H1 (cell line): ENCODE results near the gene RGS6.

ENCODE experiments used
- CTBP2 ChIP-seq: IDR thresholded peaks from 2 replicates; pipeline ENCODE4 v1.7.0; 2011; ENCODE audit warnings: borderline replicate concordance, mild to moderate bottlenecking, moderate library complexity, mixed read lengths, low read length; ENCODE audit not compliant: insufficient read depth, insufficient read length
- GTF2F1 ChIP-seq: IDR thresholded peaks from 2 replicates; pipeline ENCODE4 v1.6.1; 2012; ENCODE audit warnings: low read depth, low read length, improper control_type of control experiment, borderline replicate concordance
- KDM5A ChIP-seq: fragments of 200-600 bp; IDR thresholded peaks from 2 replicates; pipeline ENCODE4 v1.7.1; 2012; ENCODE audit warnings: mild to moderate bottlenecking, low read length, inconsistent platforms, mixed read lengths
- POLR2A ChIP-seq, 2 experiments: IDR thresholded peaks; 1 replicate in 1 of 2; 2 replicates in 1 of 2; pipeline ENCODE4 v1.6.1; 2011; ENCODE audit warnings: low read depth in 2 of 2, low read length in 2 of 2, mild to moderate bottlenecking in 2 of 2; ENCODE audit errors: control extremely low read depth in 1 of 2
- RAD21 ChIP-seq, 2 experiments: IDR thresholded peaks in 1 of 2; conservative IDR thresholded peaks in 1 of 2; 2 replicates each; pipeline ENCODE4 v1.6.1; 2011; ENCODE audit warnings: low read depth in 2 of 2, low read length in 2 of 2, improper control_type of control experiment in 1 of 2, inconsistent platforms in 1 of 2, mild to moderate bottlenecking in 1 of 2, moderate library complexity in 1 of 2
- TBP ChIP-seq: IDR thresholded peaks from 2 replicates; pipeline ENCODE4 v1.6.1; 2011; ENCODE audit warnings: low read depth, low read length, improper control_type of control experiment
- TF ChIP-seq, protein P1 (sequence below), 3 experiments: IDR thresholded peaks; 1 replicate in 2 of 3; 2 replicates in 1 of 3; pipeline versions ENCODE4 v1.5.1 to v1.6.1; 2011; ENCODE audit warnings: low read length in 3 of 3, mild to moderate bottlenecking in 3 of 3, inconsistent platforms in 2 of 3, low read depth in 1 of 3, moderate library complexity in 1 of 3; ENCODE audit not compliant: insufficient read depth in 1 of 3; ENCODE audit errors: control extremely low read depth in 1 of 3
- TF ChIP-seq, protein P2 (sequence below): IDR thresholded peaks from 2 replicates; pipeline ENCODE4 v1.6.1; 2012; ENCODE audit warnings: inconsistent platforms

DNA sequence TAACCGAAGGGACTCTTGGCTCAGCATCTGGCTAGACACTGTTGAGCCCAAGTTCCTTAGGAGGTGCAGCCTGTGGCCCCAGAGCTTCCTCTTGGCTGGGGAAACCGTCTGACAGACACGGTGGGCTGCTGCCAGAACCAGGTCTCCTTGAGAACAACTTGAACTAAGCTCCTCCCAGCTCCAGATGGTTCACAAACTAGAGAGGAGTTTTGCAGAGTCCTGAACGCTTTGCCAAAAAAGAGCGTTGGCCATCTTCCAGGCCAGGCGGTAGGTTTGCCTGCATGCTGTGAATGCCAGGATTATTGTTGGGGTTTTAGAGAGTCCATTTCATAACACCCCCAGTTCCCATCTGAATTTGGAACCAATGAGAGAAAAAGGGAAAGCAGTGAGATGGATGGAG lies 399.8 kb downstream of the RGS6 start:
- TF ChIP-seq, protein P1, sequence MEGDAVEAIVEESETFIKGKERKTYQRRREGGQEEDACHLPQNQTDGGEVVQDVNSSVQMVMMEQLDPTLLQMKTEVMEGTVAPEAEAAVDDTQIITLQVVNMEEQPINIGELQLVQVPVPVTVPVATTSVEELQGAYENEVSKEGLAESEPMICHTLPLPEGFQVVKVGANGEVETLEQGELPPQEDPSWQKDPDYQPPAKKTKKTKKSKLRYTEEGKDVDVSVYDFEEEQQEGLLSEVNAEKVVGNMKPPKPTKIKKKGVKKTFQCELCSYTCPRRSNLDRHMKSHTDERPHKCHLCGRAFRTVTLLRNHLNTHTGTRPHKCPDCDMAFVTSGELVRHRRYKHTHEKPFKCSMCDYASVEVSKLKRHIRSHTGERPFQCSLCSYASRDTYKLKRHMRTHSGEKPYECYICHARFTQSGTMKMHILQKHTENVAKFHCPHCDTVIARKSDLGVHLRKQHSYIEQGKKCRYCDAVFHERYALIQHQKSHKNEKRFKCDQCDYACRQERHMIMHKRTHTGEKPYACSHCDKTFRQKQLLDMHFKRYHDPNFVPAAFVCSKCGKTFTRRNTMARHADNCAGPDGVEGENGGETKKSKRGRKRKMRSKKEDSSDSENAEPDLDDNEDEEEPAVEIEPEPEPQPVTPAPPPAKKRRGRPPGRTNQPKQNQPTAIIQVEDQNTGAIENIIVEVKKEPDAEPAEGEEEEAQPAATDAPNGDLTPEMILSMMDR (IDR thresholded peaks at IDR 0.05; ENCODE audit: control extremely low read depth in 1 of 3, insufficient read depth in 1 of 3, low read depth in 1 of 3, low read length in 3 of 3): no peak
- TF ChIP-seq, protein P2, sequence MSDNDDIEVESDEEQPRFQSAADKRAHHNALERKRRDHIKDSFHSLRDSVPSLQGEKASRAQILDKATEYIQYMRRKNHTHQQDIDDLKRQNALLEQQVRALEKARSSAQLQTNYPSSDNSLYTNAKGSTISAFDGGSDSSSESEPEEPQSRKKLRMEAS: no peak
- TF ChIP-seq RAD21 (IDR thresholded peaks at IDR 0.05 in 1 of 2, conservative IDR thresholded peaks at IDR 0.05 in 1 of 2; ENCODE audit: low read depth in 2 of 2, low read length in 2 of 2) (no peak), CTBP2 (no peak), TBP (no peak), GTF2F1 (no peak), POLR2A (IDR thresholded peaks at IDR 0.05; ENCODE audit: control extremely low read depth in 1 of 2, low read depth in 2 of 2, low read length in 2 of 2) (no peak), KDM5A (no peak)
